HL-60 (cell line): ENCODE measurements around the gene AMBP.

ENCODE experiments used
- GABPA ChIP-seq: IDR thresholded peaks from 2 replicates; pipeline ENCODE4 v1.6.1; 2012; ENCODE audit warnings: low read depth
- POLR2AphosphoS5 ChIP-seq: IDR thresholded peaks from 2 replicates; pipeline ENCODE4 v1.6.1; 2012; ENCODE audit warnings: low read depth
- SPI1 ChIP-seq: IDR thresholded peaks from 2 replicates; pipeline ENCODE4 v1.6.1; 2012; ENCODE audit warnings: low read depth, mild to moderate bottlenecking, borderline replicate concordance
- TF ChIP-seq, protein P1 (sequence below): IDR thresholded peaks from one replicate; pipeline ENCODE4 v1.5.1; 2011; ENCODE audit warnings: low read length, control low read depth, inconsistent platforms; ENCODE audit not compliant: insufficient read depth
- TF ChIP-seq, protein P2 (sequence below): IDR thresholded peaks from 2 replicates; pipeline ENCODE4 v1.6.1; 2012; ENCODE audit warnings: low read depth; ENCODE audit not compliant: insufficient replicate concordance

DNA sequence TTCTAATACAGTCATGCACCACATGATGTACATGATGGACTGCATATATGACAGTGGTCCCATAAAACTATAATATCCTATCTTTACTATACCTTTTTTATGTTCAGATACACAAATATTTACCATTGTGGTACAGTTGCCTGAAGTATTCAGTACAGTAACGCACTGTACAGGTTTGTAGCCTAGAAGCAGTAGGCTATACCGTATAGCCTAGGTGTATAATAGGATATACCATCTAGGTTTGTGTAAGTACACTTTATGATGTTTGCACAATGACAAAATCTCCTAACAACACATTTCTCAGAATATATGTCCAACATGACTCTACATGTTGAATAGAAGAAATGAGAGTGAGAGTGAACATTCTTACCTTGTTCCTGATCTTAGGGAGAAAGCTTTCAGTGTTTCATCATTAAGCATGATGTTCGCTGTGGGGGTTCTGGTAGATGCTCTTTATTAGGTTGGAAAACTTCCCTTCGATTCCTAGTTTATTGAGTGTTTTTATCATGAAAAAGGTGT lies 31.8 kb downstream of the AMBP start:
- TF ChIP-seq, protein P1, sequence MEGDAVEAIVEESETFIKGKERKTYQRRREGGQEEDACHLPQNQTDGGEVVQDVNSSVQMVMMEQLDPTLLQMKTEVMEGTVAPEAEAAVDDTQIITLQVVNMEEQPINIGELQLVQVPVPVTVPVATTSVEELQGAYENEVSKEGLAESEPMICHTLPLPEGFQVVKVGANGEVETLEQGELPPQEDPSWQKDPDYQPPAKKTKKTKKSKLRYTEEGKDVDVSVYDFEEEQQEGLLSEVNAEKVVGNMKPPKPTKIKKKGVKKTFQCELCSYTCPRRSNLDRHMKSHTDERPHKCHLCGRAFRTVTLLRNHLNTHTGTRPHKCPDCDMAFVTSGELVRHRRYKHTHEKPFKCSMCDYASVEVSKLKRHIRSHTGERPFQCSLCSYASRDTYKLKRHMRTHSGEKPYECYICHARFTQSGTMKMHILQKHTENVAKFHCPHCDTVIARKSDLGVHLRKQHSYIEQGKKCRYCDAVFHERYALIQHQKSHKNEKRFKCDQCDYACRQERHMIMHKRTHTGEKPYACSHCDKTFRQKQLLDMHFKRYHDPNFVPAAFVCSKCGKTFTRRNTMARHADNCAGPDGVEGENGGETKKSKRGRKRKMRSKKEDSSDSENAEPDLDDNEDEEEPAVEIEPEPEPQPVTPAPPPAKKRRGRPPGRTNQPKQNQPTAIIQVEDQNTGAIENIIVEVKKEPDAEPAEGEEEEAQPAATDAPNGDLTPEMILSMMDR = no peak
- TF ChIP-seq GABPA (no peak), POLR2AphosphoS5 (no peak), SPI1 (no peak)
- TF ChIP-seq, protein P2, sequence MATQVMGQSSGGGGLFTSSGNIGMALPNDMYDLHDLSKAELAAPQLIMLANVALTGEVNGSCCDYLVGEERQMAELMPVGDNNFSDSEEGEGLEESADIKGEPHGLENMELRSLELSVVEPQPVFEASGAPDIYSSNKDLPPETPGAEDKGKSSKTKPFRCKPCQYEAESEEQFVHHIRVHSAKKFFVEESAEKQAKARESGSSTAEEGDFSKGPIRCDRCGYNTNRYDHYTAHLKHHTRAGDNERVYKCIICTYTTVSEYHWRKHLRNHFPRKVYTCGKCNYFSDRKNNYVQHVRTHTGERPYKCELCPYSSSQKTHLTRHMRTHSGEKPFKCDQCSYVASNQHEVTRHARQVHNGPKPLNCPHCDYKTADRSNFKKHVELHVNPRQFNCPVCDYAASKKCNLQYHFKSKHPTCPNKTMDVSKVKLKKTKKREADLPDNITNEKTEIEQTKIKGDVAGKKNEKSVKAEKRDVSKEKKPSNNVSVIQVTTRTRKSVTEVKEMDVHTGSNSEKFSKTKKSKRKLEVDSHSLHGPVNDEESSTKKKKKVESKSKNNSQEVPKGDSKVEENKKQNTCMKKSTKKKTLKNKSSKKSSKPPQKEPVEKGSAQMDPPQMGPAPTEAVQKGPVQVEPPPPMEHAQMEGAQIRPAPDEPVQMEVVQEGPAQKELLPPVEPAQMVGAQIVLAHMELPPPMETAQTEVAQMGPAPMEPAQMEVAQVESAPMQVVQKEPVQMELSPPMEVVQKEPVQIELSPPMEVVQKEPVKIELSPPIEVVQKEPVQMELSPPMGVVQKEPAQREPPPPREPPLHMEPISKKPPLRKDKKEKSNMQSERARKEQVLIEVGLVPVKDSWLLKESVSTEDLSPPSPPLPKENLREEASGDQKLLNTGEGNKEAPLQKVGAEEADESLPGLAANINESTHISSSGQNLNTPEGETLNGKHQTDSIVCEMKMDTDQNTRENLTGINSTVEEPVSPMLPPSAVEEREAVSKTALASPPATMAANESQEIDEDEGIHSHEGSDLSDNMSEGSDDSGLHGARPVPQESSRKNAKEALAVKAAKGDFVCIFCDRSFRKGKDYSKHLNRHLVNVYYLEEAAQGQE = no peak
